Measurements from ENCODE around the gene ZNF668.
"Not testable (repeated sequence)": the region's sequence is repeated elsewhere in the genome, so short reads cannot be mapped to it uniquely, and the experiment has no call there.

ZNF668 gene

DNA sequence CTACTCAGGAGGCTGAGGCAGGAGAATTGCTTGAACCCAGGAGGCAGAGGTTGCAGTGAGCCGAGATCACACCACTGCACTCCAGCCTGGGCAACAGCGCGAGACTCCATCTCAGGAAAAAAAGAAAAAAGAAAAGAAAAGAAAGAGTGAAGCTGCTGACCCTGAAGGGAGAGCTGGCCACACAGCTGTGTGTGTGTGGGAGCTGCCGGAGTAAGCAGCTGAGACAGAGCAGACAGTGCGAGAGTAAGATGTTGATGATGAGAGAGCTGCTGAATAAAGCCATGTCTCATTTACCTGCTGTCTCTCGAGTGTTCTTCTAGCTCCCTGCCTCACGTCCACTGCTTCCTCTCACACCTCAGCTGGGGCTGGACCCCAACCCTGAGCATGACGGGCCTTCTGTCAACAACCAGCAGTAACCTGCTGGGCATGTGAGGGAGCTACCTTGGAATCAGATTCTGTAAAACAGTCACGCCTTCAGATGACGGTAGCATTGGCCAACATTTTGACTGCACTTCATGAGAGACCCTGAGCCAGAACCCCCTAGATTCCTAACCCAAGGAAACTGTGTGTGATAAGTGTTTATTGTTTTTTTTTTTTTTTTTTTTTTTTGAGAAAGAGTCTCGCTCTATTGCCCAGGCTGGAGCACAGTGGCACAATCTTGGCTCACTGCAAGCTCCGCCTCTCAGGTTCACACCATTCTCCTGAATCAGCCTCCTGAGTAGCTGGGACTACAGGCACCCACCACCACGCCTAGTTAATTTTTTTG is 27.0 kb upstream of the ZNF668 start:
- not testable (repeated sequence) for DNase-seq

DNA sequence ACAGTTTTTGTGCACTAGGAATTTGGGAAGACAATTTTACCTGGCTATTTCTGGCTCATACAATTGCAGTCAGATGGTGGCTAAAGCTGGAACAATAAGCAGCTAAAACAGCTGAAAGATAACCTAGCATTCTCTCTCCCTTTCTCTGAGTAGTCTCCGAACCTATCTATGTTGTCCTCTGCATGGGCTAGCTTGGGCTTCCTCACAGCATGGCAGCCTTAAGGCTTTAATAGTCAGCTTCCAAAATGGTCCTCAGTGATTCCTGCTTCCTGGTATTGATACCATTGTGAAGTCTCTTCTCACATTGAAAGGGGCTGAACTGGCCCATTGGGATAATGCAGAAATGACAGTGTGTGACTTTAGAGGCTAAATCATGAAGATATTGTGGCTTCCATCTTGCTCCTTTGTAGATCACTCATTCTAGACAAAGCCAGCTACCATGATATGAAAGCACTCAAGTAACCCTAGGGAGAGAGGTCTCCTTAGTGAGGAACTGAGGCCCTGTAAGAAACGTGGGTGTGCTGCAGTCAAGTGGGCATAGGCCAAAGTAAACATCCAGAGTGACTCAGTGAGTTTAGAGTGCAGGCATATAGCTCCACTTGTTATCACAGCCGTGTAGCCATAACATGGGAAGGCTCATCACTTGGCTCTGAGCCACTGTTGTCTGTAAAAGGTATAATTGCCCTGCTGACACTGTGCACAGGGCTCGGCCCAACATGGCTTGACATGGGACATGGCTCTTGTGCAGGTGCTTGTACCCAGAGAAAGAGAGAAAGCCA is 26.0 kb upstream of the ZNF668 start:
- DNase-seq, result no peak

DNA sequence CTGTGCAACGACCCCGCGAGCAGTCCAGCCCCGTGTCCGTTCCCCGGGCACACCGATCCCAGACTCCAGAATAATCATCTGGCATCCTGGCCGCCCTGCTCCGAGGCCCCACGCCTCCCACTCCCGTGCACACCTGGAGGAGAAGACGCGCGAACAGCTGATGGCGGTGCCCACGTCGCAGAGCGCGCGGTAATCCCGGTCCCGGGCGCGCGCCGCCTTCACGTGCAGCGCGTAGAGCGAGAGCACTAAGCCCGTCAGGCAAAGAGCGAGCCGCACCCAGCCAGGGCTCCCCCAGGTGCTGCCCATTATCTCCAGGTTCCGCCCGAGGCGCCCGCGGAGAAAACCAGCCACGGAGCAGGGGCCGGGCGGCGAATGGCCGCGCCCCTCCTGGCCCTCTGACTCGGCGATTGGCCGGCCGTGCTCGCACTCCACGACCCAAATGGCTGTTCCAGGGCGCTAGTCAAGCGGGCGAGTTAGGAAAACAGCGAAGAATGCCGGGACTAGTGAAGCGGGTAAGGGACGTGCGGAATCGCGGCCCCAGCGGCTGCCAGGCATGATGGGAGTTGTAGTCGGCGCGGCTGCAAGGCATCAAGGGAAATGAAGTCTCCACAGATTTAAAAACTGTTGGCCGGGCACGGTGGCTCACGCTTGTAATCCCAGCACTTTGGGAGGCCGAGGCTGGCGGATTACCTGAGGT is 20.5 kb upstream of the ZNF668 start, which contains the start of gene VKORC1:
VKORC1 (minus strand) TSS at position 374 of the 697 bp plus-strand sequence; CDS start at position 306, 68 bp downstream.
- DNase-seq, result peak; percentile 84

DNA sequence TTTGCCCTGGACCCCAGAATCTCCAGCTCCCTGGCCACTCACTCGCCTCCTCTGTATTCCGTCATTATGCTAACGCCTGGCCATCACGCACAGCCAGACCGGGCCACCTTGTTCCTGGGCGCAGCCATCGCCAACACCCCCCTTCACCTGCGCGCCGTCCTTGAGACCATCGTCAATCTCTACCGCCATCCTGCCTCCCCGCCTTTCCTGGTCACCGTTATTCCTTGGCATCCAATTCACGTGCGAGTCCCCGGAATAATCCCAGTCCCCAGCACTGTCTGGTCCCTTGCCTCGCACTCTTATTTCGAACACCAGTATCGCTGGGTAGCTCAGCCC is 20.0 kb upstream of the ZNF668 start:
- DNase-seq, result no peak

DNA sequence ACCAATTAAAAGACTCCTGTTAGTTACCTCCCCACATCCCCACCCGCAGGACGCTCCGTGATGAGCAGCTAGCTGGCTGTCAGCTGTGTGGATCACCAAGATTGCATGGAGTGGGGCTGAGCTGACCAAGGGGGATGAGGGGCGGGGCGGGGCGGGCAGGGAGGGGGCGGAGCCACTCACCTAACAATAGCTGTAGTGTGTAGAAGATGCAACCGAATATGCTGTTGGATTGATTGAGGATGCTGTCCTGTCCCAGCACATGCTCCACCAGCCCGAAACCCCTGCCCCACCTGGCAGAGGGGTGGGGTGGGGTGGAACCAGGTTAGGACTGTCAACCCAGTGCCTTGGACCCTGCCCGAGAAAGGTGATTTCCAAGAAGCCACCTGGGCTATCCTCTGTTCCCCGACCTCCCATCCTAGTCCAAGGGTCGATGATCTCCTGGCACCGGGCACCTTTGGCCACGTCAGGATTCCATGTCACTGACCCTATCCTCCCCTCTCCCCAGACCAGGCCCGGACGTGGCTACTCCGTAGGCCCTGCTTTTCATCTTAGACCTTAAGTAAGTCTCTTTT is 19.2 kb upstream of the ZNF668 start:
- DNase-seq, result no peak

DNA sequence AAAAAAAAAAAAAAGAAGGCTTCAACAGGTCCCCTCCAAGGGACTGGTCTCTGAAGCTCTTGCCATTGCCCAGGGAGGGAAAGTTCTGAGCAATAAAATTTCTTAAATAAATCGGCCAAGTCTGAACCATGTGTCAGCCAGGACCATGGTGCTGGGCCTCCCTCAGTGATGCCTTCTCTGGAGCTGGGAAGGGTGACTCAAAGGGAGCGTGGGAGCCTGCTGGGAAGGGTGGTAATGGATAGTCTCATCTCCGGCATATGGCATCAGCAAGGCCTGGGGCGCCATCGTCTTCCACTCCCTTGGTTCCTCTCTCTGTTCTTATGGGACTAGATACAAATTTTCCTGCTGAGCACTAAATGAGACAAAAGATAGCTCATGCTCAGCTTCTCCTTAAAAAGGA is 18.3 kb upstream of the ZNF668 start:
- no peak for DNase-seq

DNA sequence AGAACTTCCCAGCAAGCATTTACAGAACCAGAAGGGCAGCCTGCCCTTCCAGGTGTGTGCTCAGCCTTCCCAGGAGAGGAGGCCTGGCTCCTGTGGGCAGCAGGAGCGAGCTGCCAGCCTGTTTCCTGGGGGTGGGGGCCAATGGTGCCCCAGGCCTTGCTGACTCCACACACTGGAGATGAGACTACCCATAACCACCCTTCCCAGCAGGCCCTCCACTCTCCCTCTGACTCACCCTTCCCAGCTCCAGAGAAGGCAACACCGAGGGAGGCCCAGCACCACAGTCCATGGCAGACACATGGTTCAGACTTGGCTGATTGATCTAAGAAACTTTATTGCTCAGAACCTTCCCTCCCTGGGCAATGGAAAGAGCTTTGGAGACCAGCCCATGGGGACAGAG is 16.5 kb upstream of the ZNF668 start:
- no peak for DNase-seq

DNA sequence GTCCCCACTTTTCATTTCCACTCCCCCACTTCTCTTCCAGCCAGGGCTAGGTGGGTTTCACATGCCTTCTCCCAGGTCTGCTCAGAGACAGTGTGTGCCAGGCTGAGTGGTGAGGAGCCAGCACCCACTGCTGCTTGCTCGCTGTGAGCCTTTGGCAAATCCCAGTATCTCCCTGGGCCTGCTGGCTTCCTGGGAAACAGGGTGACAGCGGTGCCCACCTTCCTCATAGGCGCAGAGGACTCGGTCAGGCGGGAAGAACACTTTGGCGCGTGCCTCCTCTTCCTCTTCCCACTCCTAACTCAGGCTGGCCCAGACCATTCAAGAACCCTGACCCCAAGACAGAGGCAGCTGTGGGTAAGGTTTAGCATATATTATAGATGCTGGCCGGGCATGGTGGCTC is 15.2 kb upstream of the ZNF668 start:
- DNase-seq, result no peak

DNA sequence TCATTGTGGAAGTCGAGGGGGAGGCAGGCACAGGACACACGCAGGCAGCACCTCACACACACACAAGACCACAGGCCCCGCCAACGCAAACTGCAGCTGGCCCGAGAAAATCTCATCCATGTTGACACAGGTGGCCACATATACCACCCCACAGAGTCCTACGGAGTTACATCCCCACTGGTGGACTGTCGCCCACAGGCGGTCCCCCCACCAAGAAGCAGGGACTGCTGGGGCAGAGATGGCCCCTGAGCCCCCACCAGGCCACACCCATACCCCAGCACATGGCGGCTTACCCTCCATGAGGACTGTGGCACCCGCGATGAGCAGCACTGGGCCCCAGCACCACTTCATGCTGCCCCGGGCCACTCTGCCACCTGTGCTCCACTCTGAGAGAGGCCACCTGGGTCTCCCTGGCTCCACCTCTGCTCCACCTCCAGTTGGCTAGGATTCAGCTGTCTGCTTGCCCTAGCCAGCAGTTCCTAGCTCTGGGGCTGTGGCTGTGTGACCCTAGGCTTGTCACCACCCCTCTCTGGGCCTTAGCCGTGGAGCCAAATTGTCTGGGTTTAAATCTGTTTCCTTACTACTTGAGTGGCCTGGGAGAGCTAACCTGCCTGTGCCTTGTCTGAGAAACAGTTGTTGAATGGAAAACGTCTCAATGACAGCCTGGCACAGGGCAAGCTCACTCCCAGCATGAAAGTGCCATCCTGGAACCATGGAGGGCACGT is 14.6 kb upstream of the ZNF668 start, which contains the start of gene PRSS53:
PRSS53 (minus strand) TSS at position 485 of the 725 bp plus-strand sequence; CDS start at position 351, 134 bp downstream.
- no peak for DNase-seq

DNA sequence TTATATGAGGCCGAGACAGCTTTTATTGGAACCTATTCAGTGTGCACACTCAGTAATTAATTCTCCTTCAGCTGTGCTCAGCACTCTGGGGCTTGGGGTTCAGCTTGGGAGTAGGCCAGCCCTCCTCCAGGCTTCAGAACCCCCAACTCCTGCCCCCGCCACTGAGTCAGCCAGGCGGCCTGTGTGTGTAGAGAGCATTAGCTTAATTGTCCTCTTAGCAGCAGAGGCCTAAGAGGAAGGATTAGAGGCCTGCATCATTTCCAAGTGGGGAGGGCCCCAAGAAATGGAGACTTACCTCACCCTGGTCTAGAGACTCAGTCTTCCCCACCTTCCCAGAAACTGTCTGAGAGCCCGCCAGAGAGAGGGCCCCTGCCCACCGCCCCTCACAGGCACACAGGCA is 13.9 kb upstream of the ZNF668 start:
- no peak for DNase-seq

DNA sequence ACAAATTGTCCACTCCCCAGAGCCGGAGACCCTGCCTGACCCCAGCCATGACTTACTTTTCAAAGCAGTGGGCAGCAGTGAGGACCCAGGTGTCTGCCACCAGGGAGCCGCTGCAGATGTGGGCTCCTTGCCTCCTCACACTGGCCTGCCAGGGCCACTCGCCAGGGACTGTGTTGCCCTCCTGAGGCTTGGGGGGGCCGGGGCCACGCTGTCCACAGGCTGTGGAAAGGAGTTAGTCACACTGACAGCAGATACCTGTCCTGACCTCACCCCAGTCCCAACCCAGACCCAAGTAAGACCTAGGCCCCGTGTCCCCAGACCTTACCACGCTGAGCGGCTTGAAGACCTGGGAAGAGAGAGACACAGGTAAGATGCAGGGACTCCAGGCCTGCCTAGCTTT is 13.4 kb upstream of the ZNF668 start:
- DNase-seq, result no peak

DNA sequence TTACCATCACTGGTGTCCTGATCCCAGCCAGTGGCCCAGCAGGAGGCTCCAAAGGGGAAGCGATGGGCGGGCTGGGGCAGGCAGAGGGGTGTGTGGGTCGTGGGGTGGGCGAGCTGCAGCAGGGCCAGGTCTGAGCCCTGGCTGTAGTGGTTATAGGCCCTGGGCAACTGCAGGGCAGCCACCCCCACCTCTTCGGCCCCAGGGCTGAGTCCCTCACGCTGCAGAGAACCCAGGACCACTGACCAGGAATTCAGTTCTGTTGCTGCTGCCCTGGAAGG is 12.5 kb upstream of the ZNF668 start:
- DNase-seq, result no peak

DNA sequence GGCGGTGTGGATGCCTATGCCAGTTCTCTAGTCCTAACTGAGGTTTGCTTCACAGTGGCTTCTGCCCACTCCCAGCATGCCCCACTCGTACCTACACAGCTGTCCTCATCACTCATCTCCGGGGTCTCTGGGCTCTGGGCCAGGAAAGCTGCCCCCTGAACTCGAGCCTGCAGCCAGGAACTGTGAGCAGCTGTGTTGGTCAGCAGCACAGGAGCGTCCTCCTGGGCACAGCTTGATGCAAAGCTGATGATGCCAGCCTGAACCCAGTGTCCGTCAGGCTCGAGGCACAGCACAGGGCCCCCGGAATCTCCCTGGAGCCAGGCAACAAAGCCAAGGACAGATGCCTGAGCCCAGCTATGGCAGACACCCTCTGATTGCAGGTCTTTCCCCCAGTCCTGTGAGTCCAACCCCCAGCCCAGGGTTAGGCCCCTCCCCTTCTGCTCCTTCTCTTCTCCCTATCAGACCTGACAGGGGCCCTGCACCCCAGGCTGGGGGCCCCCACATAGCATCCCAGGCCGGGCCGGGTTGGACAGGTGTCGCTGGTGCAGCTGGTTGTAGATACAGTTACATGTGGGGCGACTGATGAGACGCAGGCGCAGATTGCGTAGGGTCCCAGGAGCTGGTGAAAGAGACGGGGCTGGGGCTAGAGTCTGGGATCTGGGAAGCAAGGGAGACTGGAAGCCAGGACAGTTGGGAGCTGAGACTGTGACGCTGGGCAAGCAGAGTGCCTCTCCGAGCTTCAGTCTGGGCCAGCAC is 12.0 kb upstream of the ZNF668 start:
- no peak for DNase-seq

DNA sequence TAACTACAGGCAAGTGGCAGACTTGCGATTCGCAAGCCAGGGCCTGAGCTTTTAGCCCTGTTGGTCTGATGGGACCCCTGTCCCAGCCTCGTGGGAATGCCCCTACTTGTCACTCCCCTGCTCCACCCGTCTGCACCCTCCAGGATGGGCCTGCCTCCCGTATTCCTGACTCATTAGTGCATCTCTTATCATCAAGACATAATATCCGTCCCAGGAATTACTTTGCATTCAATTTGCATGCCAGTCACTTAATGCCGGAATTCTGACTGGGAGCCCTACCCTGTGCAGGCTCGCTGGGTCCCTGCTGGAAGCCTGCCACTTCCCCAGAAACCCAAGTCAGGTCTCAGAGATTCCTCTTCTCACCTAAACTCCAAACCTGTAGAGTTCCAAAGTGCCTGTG is 11.4 kb upstream of the ZNF668 start:
- DNase-seq, result no peak

DNA sequence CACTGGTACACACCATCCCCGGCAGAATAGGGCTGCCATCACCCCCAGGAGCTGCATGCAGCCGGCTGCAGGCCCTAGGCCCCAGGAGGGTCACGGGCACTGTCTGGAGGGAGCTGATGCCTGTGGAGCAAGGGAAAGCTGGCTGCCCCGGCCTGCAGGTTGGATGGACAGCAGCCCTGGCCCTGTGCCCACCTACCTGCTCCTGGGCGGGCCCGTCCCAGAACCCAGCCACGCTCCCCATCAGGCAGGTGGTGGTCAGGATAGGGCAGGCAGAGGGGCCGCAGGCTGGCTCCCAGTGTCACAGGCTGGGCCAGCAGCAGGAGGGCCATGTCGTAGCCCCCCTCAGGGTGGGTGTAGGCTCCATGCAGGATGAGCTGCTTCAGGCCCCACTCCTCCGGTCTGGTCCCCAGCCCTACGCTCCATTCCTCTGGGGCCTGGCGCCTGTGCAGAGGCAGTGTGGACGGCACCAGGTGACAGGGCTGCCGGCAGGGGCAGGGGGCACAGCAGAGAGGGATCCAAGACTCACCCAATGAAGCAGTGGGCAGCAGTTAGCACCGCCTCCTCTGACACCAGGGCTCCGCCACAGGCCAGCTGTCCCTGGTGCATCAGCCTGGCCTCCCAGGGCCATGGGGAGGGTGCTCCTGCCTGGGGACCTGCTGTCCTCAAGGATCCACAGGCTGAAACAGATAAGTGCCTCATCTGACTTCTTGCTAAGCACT is 10.7 kb upstream of the ZNF668 start:
- DNase-seq, result no peak

DNA sequence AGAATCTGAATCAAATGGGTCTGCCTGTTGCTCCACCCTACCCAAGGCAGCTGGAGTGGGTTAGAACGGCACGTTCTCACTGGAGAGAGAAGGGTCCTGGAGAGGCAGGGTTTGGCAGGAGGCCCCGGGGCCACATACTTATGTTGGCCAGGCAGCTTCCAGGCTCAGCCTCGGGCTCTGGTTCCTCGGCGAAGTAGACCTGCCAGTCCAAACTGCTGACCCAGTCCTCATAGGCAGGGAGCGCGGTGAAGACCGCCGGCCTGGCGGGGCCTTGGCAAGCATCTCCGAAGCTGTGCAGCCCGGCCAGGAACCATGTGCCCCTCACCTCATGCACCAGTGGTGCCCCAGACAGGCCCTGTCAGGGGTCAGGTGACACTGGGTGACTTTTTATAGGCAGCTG is 9.9 kb upstream of the ZNF668 start:
- DNase-seq, result no peak

DNA sequence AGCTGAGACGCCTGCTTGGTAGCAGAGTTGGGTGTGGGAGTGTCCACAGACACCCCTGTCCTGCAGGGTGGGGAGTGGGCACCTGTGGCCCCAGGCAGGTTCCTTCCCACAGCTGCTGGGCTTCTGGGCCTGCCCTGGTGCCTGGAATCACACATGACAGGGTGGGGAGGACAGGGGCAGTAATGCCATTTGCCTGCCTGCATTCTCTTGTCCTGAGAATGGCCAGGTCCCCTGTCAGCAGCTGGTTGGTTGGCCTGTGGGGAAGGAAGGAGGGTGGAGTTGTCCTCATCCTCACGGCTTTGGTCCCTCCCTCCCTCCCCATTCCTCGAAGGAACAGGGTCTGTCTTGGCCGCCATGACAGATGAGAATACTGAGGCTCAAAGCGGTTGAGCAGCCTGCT is 9.5 kb upstream of the ZNF668 start:
- no peak for DNase-seq

DNA sequence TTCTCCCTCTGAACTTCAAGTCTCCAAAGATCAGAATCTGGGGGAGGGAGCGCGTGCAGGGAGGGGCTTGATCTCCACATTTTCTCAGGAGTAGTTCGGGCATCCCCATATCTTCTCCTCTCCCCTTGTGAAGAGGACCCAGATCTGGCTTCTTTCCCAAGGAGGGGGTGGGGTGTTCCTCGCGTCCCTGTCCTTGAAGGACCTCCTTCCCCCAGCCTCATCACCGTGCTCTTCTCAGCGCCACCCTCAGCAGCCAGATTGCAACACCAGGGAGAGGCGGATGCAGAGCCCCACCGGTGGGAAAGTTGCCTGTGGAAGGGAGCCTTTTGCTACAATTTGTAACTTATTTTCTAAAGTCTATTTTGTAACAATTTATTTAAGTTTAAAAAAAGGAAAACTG is 9.0 kb upstream of the ZNF668 start:
- DNase-seq, result no peak

DNA sequence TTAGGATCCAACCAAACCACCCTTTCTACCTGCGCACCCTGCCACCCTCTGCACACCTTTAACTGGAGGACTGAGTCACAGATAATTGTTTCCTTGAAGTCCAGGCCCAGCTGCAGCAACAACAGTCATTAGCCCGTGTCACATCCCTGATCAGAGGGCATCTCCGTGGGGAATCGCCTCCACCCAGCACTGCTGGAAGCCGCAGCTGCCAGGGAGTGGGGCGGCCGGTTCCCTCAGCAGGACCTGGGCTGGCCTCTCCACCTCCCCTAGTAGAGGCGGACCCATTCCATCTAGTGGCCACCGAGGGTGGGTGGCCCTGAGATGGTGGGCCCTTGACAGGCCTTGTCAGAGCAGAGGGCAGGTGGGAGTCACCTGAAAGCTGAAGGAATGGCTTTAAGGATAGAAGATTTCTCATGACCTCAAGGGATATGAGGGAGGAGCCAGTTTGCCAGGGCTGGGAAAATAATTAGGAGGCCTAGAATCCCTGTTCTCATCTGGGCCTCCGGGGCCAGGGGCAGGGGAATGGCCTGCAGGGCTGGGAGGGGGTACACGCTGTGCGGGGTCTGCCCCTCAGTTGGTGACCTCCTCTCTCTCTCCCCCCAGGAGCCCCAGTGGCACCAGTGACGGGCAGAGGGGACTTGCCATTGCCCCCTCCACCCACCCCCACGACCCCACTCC is 8.5 kb upstream of the ZNF668 start:
- no peak for DNase-seq

DNA sequence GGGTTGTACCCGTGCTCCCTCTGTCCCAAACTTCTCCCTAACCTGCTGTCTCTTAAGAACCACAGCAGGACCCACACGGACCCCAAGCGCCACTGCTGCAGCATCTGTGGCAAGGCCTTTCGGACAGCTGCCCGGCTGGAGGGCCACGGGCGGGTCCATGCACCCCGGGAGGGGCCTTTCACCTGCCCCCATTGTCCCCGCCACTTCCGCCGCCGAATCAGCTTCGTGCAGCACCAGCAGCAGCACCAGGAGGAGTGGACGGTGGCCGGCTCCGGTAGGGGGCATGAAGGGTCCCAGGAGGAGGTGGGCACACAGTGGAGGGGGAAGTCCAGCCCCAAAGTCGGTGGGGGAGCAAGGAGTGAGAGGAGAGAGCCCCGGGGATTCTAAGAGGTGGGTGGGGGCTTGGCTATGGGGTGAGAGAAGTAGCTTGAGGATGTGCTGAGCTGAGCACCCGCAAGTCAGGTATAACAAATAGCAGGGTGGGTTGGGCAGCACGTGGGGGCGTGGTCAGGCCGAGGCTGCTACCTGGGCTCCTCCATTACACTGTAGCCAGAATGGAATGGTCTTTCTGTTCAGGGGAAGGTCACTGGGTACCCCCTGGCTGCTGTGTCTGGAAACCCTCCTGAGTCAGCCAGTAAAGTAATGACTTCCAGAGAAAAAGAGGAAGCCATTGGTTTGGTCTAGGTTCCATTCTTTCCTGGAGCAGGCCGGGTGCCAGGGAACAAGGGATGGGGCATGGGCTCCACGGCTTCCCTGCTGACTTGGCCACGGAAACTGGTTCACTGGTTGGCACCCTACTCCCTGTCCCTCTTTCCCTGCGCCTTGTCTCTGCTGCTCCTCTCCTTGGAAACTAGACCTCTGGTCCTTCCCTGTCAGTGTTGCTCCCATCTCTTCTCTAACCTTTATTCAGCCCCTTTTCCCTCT is 7.7 kb upstream of the ZNF668 start:
- no peak for DNase-seq
